GM12865 (cell line): Measurements from ENCODE around the gene FEN1.

Experiments
- DNase-seq: peaks from one replicate; pipeline ENCODE4 v3.0.0; 2010; ENCODE audit warnings: low read depth
- H3K4me3 ChIP-seq: 2 replicates; pipeline ENCODE4 v1.5.1; 2011; ENCODE audit warnings: mild to moderate bottlenecking, low read depth, low read length, control low read depth
- TF ChIP-seq, protein P1 (sequence below): IDR thresholded peaks from 2 replicates; pipeline ENCODE4 v1.5.1; 2011; ENCODE audit warnings: low read length, control low read depth, low read depth, inconsistent platforms; ENCODE audit not compliant: insufficient read depth; ENCODE audit errors: missing control alignments

FEN1 gene

DNA sequence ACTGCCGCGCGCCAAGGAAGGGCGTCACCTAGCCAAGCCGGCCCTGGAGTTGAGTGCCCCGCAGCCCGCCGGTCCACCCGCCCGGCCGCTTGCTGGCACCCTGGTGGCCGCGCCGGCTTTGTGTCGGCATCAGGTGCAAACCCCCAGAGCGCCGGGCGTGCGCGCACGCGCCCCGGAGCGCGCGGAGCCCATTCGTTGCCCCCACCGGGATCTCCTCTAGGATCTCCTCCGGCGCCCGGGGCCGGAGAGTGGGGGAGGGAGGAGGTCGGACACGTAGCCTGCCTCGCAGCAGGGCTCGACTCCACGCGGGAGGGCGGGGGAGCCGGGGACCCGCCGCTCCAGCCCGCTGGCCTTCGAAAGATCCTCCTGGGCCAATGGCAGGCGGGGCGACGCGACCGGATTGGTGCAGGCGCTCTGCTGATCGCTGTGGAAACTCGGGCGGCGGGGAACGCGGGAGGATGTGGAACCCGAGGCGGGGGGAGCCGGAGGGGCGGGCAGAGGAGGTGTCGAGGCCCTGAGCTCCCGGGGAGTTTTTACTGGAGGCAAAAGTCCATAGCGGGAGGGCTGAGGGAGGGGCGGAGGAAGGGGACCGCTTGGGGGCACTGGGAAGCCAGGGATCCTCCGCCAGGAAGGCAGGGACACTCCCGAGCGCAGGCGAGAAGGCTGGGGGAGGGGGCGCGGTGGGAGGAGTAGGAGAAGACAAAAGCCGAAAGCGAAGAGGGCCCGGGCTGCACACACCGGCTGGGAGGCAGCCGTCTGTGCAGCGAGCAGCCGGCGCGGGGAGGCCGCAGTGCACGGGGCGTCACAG is 35.1 kb downstream of the FEN1 start, which contains the start of gene FADS2:
Gene FADS2 (plus strand): TSS at position 730 of the 808 bp plus-strand sequence. CDS start 91 bp downstream, outside the sequence.
- DNase-seq: peak; percentile 97
- TF ChIP-seq, protein P1, sequence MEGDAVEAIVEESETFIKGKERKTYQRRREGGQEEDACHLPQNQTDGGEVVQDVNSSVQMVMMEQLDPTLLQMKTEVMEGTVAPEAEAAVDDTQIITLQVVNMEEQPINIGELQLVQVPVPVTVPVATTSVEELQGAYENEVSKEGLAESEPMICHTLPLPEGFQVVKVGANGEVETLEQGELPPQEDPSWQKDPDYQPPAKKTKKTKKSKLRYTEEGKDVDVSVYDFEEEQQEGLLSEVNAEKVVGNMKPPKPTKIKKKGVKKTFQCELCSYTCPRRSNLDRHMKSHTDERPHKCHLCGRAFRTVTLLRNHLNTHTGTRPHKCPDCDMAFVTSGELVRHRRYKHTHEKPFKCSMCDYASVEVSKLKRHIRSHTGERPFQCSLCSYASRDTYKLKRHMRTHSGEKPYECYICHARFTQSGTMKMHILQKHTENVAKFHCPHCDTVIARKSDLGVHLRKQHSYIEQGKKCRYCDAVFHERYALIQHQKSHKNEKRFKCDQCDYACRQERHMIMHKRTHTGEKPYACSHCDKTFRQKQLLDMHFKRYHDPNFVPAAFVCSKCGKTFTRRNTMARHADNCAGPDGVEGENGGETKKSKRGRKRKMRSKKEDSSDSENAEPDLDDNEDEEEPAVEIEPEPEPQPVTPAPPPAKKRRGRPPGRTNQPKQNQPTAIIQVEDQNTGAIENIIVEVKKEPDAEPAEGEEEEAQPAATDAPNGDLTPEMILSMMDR: peak; percentile 28
- H3K4me3 ChIP-seq: peak within 1 kb of the TSS; percentile 72

DNA sequence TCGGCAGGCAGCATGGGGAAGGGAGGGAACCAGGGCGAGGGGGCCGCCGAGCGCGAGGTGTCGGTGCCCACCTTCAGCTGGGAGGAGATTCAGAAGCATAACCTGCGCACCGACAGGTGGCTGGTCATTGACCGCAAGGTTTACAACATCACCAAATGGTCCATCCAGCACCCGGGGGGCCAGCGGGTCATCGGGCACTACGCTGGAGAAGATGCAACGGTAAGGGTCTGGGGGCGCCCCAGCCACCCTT is 35.6 kb downstream of the FEN1 start:
- DNase-seq: no peak
- H3K4me3 ChIP-seq: peak overlapping the region; percentile 72
- TF ChIP-seq, protein P1: no peak

DNA sequence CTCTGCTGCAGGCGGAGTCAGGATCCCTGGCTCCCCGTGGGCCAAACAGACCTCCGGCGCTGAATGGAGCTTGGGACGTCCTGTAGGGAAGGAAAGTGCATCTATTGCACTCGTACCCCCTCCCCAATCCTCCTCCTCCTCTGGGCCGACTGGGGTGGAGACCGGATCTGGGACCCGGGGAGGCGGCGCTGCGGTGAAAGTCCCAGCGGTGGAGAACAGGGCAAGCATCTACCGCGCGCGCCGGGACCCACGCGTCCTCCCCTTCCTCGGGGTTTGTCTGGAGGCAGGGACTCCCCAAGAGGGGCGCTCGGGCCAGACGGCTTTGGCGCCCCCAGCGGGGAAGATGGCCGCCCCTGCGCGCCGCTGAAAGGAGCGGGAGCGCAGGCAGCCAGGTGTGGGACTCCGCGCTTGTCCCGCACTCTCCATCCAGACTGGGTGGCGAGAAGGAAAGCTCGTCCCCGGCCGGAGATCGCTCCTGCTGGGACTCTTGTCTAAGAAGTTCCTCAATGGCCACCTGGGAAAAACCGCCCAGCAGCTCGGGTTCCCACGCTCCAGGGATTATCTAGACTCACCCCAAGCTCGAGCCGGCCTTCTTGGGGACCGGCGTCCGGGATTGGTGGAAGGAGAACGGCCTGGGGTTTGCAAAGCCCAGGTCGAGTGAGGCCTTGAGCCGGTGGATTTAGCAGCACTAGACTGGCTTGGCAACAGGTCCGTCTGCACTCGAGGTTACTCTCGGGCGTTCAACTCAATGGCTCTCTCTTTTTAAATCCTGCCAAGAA is 36.1 kb downstream of the FEN1 start:
- peak; percentile 74 for DNase-seq
- peak overlapping the region; percentile 72 for H3K4me3 ChIP-seq
- TF ChIP-seq, protein P1: peak; percentile 58

DNA sequence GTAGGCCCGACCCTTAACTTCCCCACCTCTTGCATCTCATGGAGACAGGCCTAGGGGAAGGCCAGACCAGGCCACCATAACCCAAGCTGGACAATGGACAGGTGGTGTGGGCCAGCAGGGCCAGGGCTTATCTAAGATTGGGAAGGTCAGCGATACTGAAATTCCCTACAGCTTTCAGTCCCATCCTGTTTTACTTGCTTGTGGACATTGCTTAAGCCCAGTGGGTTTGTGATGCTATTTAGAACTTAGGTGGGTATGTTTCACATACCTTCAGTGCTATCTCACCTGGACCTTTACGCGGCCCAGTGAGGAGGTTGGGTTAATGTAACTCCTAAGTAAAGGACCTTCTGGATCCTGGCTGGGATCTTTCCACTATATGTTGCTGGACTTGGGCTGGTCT is 37.1 kb downstream of the FEN1 start:
- TF ChIP-seq, protein P1: no peak
- H3K4me3 ChIP-seq: peak overlapping the region; percentile 72
- DNase-seq: no peak

DNA sequence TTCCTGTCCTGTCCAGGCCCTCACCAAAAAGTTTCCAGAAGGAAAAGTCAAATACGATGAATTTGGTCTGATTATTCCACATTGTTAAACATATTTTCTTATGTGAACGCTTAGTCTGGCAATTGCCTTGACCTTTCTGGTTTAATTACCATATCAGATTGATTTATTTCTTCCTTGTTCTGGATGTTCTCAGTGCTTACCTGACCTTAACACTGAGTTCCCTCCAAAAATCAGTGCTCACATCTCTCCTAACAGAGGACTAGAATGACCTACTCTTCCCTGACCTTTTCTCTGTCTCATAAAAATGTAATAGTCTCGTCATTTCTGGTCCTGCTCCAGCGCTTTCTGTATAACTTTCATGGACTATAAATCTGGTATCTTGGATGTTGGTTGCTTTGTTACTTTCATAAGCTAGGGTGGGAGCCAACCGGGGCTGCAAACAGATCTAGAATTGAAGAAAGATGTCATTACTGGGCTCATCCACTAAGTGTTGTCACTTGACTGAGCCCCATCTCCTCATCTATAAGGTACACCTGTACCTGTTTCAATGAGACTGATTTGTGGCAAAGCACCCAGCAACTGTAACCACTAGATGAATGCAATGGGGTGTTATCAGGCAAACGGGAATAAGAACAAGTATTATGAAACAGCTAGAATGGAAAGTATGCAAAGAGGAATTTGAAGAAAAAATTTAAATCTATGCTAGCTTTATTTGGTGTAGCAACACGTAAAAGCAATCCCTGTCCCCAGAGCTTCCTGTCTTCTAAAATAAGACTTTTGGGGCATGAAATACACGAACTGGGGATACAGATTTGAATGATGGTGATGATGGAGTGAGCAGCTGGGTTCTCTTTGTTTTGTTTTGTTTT is 37.8 kb downstream of the FEN1 start:
- H3K4me3 ChIP-seq: peak overlapping the region; percentile 72
- DNase-seq: no peak
- TF ChIP-seq, protein P1: no peak

DNA sequence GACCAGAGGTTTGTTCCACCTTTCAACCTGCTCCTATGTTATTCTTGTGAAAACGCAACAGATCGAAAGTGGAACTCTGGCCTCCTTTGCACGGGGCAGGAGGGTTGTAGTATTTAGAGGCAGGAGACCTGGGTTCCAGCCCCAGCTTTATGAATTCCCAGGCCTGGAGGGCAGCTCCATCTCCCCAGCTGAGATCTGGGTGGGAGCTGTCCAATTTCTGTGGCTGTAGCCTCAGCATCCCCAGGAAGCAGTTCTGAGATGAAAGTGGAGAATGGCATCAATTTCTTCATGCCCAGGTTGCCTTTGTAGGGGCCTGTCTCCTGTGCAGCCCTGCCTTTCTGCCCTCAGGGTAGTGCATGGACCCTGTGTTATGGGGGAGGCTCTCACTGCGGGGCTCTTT is 39.5 kb downstream of the FEN1 start:
- TF ChIP-seq, protein P1: no peak
- no peak for DNase-seq
- no peak overlapping the region for H3K4me3 ChIP-seq
